Epithelial cell of esophagus (primary cell): Measurements from ENCODE around the gene ALG5.

Experiments used
- DNase-seq: peaks from one replicate; pipeline ENCODE4 v3.0.0; 2010; ENCODE audit warnings: low read depth
- H3K4me3 ChIP-seq: 2 replicates; pipeline ENCODE4 v1.5.1; 2011; ENCODE audit warnings: mild to moderate bottlenecking, low read length, control low read depth
- CTCF ChIP-seq: IDR thresholded peaks from 2 replicates; pipeline ENCODE4 v1.5.1; 2011; ENCODE audit warnings: low read depth, mild to moderate bottlenecking, low read length, control low read depth, inconsistent platforms; ENCODE audit not compliant: insufficient read depth; ENCODE audit errors: missing control alignments

ALG5 gene

GRCh38 chr13:37029617-37030016, 30.5 kb upstream of the ALG5 start:
- no peak overlapping the region for H3K4me3 ChIP-seq
- no peak for DNase-seq
- no peak for TF ChIP-seq CTCF

GRCh38 chr13:37027639-37028038, 28.5 kb upstream of the ALG5 start:
- no peak overlapping the region for H3K4me3 ChIP-seq
- no peak for DNase-seq
- no peak for TF ChIP-seq CTCF

GRCh38 chr13:37026771-37027170, 27.6 kb upstream of the ALG5 start:
- no peak for DNase-seq
- H3K4me3 ChIP-seq = no peak overlapping the region
- no peak for TF ChIP-seq CTCF

GRCh38 chr13:37023871-37024270, 24.7 kb upstream of the ALG5 start:
- DNase-seq = peak; percentile 49
- no peak overlapping the region for H3K4me3 ChIP-seq
- TF ChIP-seq CTCF = no peak

GRCh38 chr13:37014609-37015008, 15.5 kb upstream of the ALG5 start:
- TF ChIP-seq CTCF = no peak
- no peak overlapping the region for H3K4me3 ChIP-seq
- DNase-seq = no peak

- no peak for TF ChIP-seq CTCF
- DNase-seq = no peak
- no peak overlapping the region for H3K4me3 ChIP-seq
These were observed 12.6 kb upstream of the ALG5 start for GRCh38 chr13:37011788-37012187.

- no peak for DNase-seq
- no peak for TF ChIP-seq CTCF
- H3K4me3 ChIP-seq = no peak overlapping the region
These were observed 11.9 kb upstream of the ALG5 start for GRCh38 chr13:37011002-37011401.
